Stimulated activated CD4-positive, alpha-beta T cell treated with anti-CD3 and anti-CD28 coated beads, TNF-alpha, amount 100 ng/mL, for 4 hours (primary cell): Measurements from ENCODE around the gene HSBP1L1.

Experiments used
- DNase-seq, 3 experiments: peaks; one replicate each; pipeline ENCODE4 v3.0.0-alpha.2; 2020; ENCODE audit warnings: low read depth in 3 of 3

The HSBP1L1 gene

DNA sequence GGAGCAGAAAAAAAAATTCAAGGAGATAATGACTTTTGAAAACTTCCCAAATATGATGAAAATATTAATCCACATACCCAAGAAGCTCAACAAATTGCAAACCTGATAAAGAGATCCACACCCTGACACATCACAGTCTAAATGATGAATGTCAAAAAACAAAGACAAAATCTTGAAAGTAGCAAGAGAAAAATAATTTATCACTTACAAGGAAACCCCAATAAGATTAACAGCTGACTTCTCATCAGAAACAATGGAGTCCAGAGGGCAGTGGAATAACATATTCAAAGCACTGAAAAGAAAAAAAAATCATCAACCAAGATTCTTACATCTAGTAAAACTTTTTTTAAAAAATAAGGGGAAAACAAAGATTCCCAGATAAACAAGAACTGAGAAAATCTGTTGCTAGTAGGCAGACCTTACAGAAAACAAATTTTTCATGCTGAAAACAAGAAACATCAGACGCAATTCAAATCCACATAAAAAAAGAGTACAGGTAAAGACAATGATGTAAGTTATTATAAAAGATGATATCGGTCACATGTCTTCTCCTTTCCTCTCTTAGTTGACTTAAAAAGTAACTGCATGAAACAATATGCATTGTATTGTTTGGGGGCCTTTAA is 34.3 kb upstream of the HSBP1L1 start:
- DNase-seq = no peak

DNA sequence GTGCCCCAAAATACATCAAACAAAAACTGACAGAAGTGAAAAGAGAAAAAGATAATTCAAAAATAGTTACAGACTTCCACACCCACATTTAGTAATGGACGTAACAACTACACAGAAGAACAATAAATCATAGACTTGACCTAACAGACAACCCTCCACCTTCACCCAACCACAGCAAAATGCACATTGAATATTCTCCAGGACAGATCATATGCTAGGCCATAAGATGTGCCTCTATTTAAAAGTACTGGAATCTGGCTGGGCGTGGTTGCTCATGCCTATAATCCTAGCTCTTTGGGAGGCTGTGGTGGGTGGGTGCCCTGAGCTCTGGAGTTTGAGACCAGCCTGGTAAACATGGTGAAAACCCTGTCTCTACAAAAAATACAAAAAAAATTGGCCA is 33.0 kb upstream of the HSBP1L1 start:
- DNase-seq = no peak

DNA sequence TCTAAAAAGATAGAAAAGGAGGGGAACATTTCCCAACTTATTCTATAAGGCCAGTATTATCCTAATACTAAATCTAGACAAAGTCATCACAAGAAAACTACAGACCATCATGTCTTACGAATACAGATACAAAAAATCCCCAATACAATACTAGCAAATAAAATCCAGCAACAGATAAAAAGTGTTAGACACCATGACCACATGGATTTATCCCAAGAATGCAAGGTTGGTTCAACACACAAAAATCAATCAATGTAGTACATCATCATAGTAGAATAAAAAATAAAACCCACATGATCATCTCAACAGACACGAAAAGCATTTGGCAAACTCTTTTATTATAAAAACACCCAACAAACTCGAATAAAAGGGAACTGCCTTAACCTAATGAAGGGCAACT is 31.5 kb upstream of the HSBP1L1 start:
- DNase-seq = no peak

DNA sequence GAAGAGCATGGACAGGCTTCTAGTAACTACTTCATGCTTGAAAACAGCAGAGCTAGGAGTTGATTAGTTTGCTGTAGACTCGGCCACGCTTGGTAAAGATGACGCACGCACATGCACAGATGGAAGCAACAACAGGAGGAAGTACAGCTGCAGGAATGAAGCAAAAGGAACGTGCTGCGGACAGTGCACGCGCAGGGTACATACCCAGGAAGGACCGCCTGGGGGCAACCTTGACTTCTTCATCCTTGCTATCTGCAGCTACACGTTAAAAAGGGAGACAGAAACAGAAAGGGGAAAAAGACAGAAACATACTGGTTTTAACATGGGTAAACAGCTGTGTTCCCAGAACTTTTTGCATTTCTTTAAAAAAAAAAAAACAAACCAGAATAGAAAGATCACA is 30.7 kb upstream of the HSBP1L1 start:
- DNase-seq = no peak

DNA sequence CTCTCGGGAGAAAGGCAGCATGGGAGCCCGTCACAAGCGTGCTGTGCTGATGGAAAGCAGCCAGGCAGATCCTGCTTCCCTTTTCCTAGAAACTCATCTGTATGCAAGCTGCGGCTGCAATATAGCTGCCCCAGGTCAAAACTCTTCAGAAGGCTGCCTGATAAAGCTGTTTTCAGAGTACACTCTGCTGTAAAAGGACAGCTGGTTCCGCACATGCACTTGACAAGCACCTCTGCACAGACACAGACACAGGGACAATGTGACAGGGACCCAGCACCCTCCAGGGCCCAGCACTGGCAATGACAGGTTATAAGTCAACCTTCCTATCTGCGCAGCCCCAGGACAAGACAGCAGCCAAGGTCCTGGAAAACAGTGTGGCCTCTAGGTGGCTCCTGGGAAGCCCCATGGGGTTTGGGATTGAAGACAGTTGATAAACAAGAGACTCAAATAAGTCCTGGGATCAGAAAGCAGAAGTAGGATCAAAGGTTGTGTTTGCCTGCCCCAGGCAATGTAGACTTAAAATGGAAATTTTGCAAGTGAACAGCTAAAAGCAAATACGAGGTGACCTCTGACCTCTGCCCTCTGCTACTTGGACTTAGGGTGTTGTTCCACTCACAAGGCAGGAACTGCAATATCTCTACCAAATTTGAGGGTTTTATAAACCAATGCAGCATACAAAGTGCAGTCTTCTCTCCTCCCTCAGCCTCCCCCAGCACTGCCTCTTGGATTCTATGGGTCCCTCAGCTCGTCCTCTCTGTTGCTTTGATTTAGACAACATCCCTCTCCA is 29.9 kb upstream of the HSBP1L1 start:
- no peak for DNase-seq

DNA sequence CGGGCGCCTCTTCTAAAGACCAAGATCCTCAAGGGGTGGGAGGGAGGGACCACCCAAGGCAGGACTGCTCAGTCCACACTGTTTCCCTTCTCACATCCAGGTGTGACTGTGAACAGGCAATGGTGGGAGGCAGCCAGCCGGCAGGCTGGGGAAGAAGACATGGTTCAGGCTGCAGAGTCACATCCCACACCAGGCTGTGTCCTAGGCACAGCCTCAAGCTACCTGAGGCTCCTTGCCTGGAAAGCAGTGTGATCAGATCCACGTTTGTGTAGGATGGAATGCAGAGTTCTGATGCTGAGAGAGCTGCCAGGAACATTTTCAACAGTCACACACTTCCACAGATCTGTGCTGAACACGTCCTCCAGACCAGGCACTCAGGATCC is 29.4 kb upstream of the HSBP1L1 start:
- DNase-seq = no peak

DNA sequence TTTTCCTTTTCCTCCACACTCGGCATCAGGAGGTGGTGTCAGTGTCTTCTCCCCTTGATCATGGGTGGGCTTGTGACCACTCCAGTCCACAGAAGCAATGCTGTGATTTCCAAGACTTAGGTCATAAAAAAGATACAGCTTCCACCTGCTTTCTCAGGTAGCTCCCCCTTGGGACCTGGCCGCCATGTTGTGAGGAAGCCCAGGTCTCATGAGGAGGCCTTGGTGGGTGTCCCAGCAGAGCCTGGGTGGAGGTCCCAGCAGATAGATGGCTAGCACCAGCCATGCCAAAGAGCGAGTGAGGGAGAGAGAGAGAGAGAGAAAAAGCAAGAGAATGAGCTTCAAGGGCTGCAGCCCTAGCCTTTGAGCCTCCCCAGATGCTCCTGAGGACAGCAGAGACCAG is 28.9 kb upstream of the HSBP1L1 start:
- DNase-seq = no peak

DNA sequence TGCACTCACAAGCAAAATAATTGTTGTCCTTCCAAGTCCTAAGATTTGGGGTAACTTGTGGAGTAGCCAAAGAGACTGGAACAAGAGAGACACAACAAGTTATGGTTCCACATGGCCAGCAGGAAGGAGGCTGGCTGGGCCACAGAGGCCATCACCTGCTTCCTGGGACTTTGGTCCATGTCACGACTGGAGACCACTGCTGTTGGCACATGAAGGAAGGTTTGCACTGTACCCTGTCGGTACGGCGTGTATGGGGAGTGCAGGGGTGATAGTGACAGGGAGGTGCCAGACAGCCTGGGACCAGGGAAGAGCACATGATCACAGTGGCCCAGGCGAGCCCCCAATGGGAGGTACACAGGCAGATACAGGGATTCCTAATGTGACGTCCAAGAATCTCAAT is 28.5 kb upstream of the HSBP1L1 start:
- no peak for DNase-seq

DNA sequence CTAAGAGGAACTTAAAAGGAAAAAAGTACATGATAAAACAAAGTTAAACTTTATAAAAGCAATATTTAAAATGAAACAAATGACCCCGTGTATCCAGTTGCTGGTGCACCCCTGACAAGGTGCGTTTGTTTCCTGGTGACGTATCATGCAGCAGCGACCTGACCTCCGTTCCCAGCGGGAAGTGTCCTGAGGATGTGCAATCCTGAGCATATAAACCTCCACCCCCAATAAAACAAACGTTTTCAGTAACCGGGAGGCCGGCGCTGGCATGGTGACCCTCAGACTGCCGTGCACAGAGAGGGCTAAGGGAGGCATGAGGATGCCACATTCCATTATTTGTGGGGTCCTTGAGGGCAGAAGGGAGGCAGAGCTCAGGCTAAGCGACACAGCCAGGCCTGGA is 27.8 kb upstream of the HSBP1L1 start:
- DNase-seq = no peak

DNA sequence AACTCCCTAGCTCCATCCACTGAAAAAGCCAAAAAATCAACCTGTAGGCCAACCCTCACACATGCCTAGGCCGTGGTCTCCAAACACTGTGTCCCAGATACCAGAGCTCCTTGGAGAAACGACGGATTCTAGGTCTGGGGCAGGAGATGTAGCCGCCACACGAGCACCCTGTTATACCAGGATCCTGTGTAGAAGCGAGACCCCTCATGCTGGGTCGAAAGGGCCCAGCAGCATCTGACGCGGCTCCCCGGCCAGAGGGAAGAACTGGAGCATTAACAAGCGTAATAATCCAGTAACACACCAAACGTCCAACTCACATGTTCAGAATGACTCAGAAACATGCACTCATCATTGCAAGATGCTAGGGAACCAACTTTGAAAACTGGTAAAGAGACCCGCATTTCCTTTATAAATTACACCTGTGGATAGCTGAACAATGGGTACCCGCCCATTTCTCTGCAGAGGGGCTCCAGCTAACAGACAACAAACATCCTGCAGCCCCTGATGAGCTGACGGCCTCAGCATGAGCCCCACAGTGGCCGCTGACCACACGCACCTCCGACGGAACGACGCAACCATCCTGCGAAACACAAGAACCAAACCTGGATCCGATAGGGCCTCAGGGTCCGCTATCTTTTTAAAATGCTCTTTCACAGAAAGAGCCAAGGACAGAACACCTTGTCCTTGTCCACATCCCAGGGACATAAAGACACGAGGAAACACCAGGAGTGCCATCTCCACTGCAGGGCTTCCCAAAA is 27.2 kb upstream of the HSBP1L1 start:
- no peak for DNase-seq

DNA sequence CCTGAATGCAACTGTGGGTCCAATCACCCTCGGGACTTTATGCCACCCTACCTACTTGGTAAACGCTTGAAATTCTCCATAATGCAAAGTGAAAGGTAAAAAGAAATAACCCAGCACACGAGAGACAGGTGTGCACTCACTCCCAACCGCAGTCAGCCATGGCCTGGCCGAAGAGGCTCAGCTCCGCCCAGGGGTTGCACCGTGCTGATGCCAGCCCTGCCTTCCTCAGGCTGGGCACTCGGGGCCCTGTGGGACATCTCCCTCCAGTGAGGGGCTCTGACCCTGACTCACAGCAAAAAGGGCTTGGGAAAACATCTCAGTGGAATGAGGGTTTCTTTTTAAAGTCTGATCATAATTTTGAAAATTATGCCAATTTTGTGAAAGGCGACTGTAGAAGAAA is 26.2 kb upstream of the HSBP1L1 start:
- DNase-seq = no peak

DNA sequence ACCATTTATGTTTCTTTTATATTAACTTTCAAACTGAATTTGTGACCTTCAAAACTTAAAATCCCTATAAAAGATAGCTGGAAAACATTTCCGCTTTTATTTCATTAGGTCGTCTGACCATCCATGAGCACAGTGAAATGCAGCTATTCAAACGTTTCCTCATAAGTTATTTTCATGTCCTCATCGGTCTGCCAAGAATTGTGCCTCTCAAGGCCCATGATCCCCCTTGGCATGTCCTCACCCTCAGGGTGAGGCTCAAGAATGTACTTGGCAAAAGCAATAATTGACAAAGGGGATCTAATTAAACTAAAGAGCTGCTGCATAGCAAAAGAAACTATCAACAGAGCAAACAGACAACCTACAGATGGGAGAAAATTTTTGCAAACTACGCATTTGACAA is 25.3 kb upstream of the HSBP1L1 start:
- no peak for DNase-seq

DNA sequence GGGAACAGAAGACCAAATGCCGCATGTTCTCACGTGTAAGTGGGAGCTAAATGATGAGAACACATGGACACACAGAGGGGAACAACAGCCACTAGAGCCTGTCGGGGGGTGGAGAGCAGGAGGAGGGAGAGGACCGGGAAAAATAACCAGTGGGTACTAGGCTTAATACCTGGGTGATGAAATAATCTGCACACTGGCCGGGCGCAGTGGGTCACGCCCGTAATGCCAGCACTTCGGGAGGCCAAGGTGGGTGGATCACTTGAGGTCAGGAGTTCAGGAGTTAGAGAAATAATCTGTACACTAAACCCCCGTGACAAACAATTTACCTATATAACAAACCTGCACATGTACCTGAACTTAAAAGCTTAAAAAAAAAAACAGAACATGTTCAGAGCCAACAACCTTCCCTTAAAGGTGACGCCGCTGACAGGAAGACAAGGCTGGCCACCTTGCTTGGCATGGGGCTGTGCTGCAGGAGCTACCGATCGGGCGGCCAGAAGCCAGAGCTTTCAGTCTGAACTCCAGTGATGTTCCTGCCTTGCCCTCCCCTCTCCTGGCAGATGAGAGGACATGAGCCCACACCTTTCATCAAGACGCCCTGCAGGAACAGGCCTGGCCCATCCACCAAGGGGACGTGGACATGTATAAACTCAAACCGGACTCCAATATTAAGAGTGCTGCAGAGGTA is 24.2 kb upstream of the HSBP1L1 start:
- DNase-seq = no peak

DNA sequence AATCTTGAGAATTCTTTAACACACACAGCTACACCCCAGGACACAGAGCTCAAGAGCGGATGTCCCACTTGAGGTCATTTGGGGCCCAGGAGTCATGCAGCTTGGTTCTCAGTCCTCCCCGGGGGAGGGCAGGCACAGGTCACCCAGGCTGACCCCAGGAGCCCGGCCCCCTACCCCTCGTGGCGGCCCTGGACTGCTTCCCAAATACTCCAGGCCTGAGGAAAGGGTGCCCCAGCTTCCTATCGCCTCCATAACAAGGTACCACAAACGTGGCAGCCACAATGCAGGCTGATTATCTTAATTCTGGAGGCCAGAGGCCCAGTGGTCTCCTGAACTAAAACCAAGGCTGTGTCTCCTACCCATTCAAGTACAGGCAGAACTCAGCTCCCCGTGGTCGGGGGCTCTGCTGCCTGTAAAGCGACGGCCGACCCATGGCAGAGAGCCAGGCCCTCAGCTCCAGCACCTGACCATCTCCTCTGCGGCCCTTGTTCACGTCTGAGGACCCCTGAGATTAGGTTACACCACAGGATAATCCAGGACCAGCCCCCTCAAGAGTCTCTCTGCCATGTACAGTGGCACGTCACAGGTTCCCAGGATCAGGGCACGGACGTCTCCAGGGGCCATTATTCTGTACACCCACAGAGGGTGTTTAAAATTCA is 23.5 kb upstream of the HSBP1L1 start:
- DNase-seq = no peak

DNA sequence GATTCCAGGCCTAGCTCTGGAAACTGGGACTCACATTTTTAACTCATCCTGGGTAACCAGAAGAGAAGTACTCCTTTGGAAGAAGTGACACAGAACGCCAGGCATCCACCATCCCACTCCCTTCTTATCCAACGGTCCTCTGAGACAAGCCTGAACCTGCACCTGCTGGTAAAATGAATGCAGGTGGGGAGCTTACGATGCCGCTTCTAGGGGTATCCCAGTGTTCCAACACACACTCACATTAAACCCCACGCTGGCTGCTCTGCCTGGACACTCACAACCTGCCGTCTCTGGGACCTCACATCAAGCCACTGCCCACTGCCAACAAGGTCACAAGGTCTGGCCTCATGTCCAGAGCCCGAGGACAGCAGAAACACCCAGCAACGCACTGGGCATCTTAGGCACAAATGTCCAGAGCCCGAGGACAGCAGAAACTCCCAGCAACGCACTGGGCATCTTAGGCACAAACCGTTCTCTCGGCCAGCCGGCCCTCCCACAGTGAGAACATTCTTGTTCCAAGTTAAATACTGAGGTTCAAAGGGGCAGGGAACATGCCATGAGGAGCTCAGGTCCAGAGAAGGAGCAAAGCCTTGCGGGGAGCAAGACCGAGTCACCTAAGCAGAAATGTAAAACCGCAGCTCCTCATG is 22.8 kb upstream of the HSBP1L1 start:
- DNase-seq = no peak

DNA sequence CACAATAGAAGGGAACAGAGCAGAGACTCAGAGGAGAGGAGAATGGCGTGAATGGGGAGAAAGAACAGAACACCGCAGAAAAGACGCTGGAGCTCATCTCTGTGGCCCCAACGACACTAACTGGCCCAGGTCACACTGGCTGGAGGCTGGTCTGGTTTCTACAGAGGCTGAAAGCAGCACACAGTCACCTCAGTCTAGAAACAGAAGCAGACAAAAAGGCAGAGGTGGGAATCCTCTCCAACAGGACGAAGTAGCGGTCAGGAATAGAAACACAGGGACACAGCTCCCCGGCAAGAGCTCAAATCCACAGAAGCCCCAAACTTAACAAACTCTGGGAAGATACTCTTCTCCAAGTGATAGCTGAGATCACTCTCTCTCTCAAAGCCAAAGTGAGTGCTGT is 22.2 kb upstream of the HSBP1L1 start:
- no peak for DNase-seq

DNA sequence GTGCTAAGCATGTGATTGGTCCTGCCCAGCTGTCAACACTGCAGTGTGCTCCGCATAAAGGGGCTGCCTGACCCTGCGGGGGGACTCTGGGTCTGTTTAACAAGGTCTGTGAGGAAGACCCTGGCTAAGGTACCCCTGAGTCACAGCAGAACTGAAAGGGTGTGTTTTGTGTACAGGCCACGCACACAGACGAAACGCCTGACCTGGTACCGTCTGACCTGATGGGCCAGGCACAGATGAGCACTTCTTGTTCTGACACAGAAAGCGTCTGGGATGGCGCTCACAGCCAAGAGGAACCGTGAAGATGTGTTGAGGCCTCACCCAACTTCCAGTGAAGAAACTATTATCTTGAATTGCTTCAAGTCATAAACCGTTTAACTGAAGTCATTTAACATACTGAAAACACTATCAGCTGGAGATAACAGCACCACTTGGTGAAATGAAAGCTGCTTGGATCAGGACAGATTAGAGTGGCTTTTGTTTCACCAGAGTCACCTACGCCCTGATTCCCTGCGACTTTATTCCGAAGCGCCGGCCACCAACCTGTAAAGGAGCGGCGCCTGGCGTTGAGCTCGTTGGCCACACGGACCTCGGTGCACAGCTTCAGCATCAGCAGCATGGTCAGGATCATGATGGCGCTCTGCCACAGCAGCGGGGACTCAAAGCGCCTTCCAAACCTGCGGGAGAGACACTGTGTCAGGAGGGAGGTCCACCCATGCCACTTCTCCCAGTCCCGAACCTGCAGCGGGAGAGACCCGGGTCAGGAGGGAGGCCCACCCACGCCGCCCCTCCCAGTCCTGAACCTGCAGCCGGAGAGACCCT is 21.4 kb upstream of the HSBP1L1 start:
- no peak for DNase-seq

DNA sequence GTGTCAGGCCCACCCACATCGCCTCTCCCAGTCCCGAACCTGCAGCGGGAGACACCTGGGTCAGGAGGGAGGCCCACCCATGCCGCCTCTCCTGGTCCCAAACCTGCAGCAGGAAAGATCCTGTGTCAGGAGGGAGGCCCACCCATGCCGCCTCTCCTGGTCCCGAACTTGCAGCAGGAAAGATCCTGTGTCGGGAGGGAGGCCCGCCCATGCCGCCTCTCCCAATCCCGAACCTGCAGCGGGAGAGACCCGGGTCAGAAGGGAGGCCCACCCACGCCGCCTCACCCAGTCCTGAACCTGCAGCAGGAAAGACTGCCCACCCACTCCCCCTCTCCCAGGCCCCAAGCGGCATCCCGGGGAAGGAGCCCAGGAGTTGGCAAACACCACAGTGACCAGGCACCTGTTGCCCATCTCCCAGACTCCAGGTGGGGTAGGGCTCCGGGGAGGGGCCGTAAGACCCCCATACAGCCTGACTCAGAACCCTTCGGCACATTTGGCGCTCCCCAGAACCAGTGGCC is 20.8 kb upstream of the HSBP1L1 start:
- DNase-seq = no peak

DNA sequence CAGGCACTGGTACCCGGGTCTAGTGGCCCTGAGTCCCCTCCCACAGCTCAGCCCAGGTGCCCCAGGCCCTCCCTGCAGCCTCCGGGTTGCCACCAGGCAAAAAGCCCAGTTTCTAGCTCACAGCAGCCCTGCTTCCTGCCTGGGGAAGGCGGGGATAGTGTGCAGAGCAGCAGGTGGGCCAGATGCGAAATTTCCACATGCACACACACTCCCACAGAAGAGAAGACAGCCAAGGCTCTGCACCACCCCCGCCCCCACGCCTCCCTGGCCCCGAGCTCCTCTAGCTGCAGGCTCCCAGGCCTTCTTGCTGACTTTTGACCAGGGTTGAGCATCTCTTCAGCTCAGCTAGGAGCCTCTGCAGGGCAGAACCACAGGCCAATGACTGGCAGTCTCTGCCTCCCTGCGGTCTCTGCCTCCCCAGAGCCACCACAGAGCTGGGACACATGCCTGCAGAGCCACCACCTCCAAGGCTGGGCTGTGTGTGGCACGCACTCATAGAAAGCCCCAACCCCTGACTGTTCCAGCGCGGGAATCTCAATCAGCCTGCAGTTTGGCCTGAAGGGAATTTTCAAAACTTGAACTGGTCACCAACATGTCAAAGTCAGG is 20.2 kb upstream of the HSBP1L1 start:
- DNase-seq = no peak

DNA sequence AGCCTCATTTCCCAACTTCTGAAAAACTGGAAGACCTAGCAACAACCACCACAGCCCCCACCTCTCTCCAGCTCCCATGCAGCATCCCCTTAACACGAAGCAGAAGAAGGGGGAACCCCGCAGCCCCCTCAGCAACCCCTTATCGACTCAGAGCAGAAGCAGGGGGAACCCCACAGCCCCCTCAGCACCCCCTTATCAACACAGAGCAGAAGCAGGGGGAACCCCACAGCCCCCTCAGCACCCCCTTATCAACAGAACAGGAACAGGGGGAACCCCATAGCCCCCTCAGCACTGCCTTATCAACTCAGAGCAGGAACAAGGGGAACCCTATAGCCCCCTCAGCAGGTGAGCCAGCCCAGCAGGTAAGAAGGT is 19.7 kb upstream of the HSBP1L1 start:
- DNase-seq = no peak
